Peyer's patch (tissue), 4 donors: ENCODE measurements around the gene CENPO.

Source experiments
- CTCF ChIP-seq, 6 experiments: fragments of 450-650 bp in 4 of 6; fragments of 200-600 bp in 2 of 6; sonication (generic) in 1 of 6; IDR thresholded peaks; one replicate each; pipeline ENCODE4 v1.5.1; 2017 to 2019; ENCODE audit warnings: antibody characterized with exemption in 6 of 6, mild to moderate bottlenecking in 3 of 6, moderate library complexity in 1 of 6
- POLR2A ChIP-seq, 2 donors: fragments of 450-650 bp; IDR thresholded peaks; one replicate each; pipeline ENCODE4 v1.5.1; 2017; ENCODE audit warnings: antibody characterized with exemption in 2 of 2, mild to moderate bottlenecking in 2 of 2, moderate library complexity in 2 of 2

- TF ChIP-seq POLR2A (IDR thresholded peaks at IDR 0.05) (no peak), CTCF (IDR thresholded peaks at IDR 0.05) (no peak)
These were observed 64.5 kb downstream of the CENPO start for GRCh38 chr2:24857746-24858145.
